Measurements from ENCODE around the gene EDIL3.

Gene EDIL3

GRCh38 chr5:84149094-84149493 lies 235.6 kb downstream of the EDIL3 start:
- DNase-seq (ENCODE audit: low spot score): no peak
- in situ Hi-C loops (cut with MboI; ENCODE audit: low sequenced_read_pairs, unreplicated experiment): no loop called here

DNA sequence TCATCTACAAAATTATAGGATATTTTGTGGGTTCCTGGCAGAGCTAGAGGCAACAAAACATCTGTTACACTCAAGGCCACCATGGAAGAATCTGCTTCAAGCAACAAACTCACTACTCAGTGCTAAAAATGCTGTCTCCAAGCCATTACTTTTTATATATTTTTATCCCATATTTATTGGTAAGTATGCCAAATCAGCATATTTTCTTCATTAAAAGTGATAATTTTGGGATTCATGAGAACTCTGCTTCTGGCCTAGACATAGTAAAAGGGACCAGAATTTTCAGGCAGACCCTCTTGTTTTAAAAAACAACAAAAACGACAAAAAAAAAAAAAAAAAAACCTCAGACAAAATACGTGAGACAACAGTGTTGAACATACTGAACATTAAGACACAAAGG lies 236.0 kb downstream of the EDIL3 start:
- DNase-seq (ENCODE audit: low spot score): no peak
- in situ Hi-C loops (cut with MboI; ENCODE audit: low sequenced_read_pairs, unreplicated experiment): no loop called here
- TF ChIP-seq, protein P1, sequence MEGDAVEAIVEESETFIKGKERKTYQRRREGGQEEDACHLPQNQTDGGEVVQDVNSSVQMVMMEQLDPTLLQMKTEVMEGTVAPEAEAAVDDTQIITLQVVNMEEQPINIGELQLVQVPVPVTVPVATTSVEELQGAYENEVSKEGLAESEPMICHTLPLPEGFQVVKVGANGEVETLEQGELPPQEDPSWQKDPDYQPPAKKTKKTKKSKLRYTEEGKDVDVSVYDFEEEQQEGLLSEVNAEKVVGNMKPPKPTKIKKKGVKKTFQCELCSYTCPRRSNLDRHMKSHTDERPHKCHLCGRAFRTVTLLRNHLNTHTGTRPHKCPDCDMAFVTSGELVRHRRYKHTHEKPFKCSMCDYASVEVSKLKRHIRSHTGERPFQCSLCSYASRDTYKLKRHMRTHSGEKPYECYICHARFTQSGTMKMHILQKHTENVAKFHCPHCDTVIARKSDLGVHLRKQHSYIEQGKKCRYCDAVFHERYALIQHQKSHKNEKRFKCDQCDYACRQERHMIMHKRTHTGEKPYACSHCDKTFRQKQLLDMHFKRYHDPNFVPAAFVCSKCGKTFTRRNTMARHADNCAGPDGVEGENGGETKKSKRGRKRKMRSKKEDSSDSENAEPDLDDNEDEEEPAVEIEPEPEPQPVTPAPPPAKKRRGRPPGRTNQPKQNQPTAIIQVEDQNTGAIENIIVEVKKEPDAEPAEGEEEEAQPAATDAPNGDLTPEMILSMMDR (IDR thresholded peaks at IDR 0.05; ENCODE audit: borderline replicate concordance, control extremely low read depth, extremely low read depth, insufficient read depth, missing control alignments): no peak

More at GRCh38 chr5:84149094-84149493, 235.6 kb downstream of the EDIL3 start:
- TF ChIP-seq, protein P1 (IDR thresholded peaks at IDR 0.05; ENCODE audit: borderline replicate concordance, control extremely low read depth, extremely low read depth, insufficient read depth, missing control alignments): no peak

DNA sequence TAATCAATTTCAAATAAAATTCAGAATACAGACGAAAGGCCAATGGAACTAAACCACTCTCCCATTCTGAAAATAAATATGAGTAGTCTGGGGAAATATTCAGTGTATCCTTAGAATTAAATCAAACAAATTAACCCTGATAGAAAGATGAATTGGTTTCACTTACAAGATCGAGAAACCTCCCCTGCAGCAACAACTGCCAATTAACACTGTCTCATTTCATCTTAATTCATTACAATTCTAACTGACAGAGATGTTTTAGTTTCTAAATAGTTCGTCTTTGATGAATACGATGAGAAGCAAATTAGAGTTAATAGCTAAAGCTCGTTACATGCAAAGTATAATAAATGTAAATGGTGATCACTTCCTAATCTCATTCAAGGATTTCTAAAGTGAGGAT lies 247.1 kb downstream of the EDIL3 start:
- DNase-seq (ENCODE audit: low spot score): no peak
- in situ Hi-C loops (cut with MboI; ENCODE audit: low sequenced_read_pairs, unreplicated experiment): no loop called here
- TF ChIP-seq, protein P1 (IDR thresholded peaks at IDR 0.05; ENCODE audit: borderline replicate concordance, control extremely low read depth, extremely low read depth, insufficient read depth, missing control alignments): no peak

DNA sequence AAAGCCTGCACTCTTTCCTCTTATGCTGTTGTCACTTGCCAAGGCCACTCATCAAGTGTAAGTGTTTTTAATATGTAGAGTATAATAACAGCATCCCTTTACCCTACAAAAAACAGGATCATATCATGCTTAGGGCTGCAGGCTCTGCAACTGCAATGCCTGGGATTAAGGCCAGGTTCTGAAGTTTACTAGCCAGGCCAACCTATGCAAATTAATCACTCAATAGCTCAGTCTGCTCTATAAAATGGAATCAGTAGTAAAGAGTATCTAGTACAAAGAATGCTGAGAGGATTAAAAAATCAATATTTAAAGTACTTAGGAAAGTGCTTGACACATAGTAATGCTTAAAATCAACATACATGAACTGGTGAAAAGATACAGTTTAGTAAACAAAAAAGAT lies 253.3 kb downstream of the EDIL3 start:
- TF ChIP-seq, protein P1 (IDR thresholded peaks at IDR 0.05; ENCODE audit: borderline replicate concordance, control extremely low read depth, extremely low read depth, insufficient read depth, missing control alignments): no peak
- DNase-seq (ENCODE audit: low spot score): no peak
- in situ Hi-C loops (cut with MboI; ENCODE audit: low sequenced_read_pairs, unreplicated experiment): no loop called here

DNA sequence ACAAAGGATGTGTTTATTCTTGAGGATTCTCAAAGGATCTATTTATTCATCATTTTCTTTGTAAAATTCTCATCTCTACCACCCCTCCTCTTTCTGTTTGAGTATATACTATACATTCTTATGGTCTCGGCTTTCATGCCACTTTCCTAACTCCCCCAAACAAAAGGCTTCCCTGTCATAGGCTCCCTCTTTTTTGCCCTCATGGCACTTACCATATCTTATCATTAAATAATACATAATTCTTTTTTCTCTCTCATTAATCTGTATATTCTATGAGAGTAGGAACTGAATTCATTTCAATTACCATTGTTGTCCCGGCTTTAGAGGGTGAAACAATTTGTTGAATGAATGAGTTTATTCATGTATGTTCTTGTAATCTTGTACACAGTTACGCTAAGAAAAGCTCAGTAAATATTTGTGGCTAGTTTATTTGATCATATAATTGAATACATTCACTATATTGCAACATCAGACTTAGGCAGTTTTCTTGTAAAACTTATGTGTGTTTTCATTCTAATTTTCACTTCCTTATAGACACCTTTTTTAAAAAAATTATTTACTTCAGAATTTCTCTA lies 254.6 kb downstream of the EDIL3 start:
- TF ChIP-seq, protein P1 (IDR thresholded peaks at IDR 0.05; ENCODE audit: borderline replicate concordance, control extremely low read depth, extremely low read depth, insufficient read depth, missing control alignments): no peak
- in situ Hi-C loops (cut with MboI; ENCODE audit: low sequenced_read_pairs, unreplicated experiment): no loop called here
- no peak for DNase-seq (ENCODE audit: low spot score)

DNA sequence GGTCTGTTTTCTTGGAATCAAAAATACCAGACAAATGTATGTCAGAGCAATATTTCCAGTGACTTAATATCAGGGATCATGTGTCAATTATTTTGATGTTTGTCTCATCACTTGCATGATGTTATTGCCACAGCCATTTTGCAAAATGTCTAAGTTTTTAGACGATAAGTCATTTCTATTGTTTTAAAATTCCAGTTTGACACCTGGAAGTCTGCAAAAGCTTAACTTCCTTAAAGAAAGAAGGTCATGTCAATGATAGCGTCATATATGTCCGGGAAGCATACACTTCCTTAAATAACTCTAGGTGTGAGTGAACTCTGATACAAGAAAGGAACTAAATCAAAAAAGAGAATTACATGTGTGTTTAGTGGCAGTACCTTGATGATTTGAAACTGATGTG lies 259.5 kb downstream of the EDIL3 start:
- in situ Hi-C loops (cut with MboI; ENCODE audit: low sequenced_read_pairs, unreplicated experiment): no loop called here
- TF ChIP-seq, protein P1 (IDR thresholded peaks at IDR 0.05; ENCODE audit: borderline replicate concordance, control extremely low read depth, extremely low read depth, insufficient read depth, missing control alignments): no peak

More for the DNA sequence above, 259.5 kb downstream of the EDIL3 start:
- DNase-seq (ENCODE audit: low spot score): no peak

All from GM13976 (cell line).